ENCODE measurements around the gene PTGFRN.

DNA sequence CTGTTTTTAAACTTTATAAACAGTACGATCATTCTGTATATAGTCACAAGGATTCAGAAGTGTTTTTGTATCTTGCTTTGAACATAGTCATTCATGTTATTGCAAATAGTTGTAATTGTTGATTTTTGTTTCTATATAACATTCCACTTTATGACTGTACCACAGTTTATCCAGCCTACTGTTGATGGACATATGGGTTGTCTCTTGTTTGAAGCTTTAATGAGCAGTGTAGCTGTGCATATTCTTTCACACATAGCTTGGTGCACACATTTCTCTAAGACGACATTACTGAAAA is 98.0 kb downstream of the PTGFRN start:
- no peak for TF ChIP-seq BACH2 (CRISPR knock-in tag; IDR thresholded peaks at IDR 0.05; ENCODE audit: borderline replicate concordance)
- no peak for TF ChIP-seq ZNF565 (CRISPR knock-in tag; conservative IDR thresholded peaks at IDR 0.05; ENCODE audit: low read depth)
- no peak for TF ChIP-seq ISL1 (CRISPR knock-in tag; IDR thresholded peaks at IDR 0.05)
- TF ChIP-seq, protein P1, sequence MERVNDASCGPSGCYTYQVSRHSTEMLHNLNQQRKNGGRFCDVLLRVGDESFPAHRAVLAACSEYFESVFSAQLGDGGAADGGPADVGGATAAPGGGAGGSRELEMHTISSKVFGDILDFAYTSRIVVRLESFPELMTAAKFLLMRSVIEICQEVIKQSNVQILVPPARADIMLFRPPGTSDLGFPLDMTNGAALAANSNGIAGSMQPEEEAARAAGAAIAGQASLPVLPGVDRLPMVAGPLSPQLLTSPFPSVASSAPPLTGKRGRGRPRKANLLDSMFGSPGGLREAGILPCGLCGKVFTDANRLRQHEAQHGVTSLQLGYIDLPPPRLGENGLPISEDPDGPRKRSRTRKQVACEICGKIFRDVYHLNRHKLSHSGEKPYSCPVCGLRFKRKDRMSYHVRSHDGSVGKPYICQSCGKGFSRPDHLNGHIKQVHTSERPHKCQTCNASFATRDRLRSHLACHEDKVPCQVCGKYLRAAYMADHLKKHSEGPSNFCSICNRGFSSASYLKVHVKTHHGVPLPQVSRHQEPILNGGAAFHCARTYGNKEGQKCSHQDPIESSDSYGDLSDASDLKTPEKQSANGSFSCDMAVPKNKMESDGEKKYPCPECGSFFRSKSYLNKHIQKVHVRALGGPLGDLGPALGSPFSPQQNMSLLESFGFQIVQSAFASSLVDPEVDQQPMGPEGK (CRISPR knock-in tag; IDR thresholded peaks at IDR 0.05; ENCODE audit: borderline replicate concordance), result no peak
- no peak for TF ChIP-seq ZC3H10 (CRISPR knock-in tag; IDR thresholded peaks at IDR 0.05)
- TF ChIP-seq ARNTL (CRISPR knock-in tag; IDR thresholded peaks at IDR 0.05; ENCODE audit: borderline replicate concordance, low read depth), result no peak
- TF ChIP-seq ESRRG (CRISPR knock-in tag; IDR thresholded peaks at IDR 0.05), result no peak
- TF ChIP-seq CSDC2 (CRISPR knock-in tag; IDR thresholded peaks at IDR 0.05), result no peak
- TF ChIP-seq, protein P2, sequence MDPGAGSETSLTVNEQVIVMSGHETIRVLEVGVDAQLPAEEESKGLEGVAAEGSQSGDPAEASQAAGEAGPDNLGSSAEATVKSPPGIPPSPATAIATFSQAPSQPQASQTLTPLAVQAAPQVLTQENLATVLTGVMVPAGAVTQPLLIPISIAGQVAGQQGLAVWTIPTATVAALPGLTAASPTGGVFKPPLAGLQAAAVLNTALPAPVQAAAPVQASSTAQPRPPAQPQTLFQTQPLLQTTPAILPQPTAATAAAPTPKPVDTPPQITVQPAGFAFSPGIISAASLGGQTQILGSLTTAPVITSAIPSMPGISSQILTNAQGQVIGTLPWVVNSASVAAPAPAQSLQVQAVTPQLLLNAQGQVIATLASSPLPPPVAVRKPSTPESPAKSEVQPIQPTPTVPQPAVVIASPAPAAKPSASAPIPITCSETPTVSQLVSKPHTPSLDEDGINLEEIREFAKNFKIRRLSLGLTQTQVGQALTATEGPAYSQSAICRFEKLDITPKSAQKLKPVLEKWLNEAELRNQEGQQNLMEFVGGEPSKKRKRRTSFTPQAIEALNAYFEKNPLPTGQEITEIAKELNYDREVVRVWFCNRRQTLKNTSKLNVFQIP (CRISPR knock-in tag; IDR thresholded peaks at IDR 0.05; ENCODE audit: borderline replicate concordance, low read depth), result no peak
- TF ChIP-seq TCF4 (CRISPR knock-in tag; IDR thresholded peaks at IDR 0.05; ENCODE audit: borderline replicate concordance), result no peak
